GM19240 (cell line): ENCODE measurements around the gene SRGAP3.

Source experiments
- DNase-seq: peaks from one replicate; pipeline ENCODE4 v3.0.0; 2011; ENCODE audit warnings: low spot score; ENCODE audit not compliant: insufficient read length

SRGAP3 gene

DNA sequence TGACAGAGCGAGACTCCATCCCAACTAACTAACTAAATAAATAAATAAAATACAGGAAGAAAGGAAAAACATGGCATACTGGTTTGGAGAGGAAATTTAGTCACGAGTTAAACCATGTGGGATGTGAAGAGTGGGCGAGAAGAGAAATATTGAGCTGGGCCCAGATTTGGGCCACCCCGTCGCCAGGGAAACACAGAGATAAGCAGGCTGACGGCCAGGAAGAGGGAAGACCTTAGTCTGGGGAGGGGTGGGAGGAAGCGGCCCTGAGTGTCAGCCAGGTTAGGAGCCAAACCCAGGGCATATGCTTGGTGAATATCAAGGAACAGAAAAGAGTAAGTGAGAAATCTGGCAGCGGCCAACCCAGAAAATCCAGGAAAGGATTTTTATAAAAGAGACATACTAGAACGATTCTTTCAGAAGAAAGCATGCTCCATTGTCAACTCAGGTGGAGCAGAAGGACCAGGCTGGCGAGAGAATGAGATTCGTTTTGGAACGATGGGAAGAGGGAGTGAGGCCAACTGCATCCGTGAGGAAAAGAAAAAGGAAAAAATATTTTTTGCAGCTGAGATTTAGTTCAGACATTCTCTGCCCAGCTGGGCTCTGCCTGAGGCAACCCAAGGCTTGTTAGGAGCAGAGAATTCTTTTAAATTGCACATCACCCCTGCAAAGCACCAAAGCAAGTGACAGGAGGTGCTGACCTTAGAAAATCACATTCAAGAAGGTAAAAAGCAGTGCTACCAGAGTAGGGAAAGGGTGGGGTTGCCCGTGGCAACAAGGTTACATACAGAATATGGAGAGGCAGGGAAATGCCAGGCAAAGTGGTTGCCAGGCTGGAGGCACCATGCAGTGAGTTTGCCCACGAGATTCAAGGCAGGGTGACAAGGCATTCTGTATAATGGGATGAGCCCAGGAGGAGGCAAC lies 226.9 kb downstream of the SRGAP3 start:
- no peak for DNase-seq

DNA sequence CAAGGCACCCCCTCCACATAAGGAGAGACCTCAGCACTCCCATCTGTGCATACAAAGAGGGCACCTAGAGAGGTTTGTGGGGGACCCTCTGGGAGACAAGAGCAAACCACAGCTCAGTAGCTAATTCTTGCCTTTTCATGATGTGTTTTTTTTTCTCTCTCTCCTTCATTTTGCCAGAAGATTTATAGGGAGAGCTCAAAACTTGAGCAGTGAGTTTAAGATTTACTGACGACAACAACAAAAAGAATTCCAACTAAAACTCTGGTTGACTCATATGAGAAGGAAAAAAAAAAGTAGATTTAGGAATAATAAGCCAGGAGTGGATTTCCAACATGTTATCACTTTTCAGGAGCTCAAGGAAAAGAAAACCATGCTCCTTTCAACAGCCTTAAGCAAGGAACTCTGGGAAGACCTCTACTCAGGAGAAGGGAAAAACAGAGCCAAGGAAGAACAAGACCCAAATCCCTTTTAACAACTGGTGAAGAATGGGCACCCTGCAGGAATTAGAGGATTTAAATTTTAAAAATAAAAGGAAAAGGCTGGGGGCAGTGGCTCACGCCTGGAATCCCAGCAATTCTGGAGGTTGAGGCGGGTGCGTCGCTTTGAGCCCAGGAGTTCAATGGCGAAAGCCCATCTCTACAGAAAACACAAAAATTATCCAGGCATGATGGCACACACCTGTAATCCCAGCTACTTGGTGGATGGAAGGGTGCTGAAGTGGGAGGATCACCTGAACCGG lies 228.0 kb downstream of the SRGAP3 start:
- DNase-seq, result no peak

GRCh38 chr3:9020426-9020825 lies 229.0 kb downstream of the SRGAP3 start:
- DNase-seq, result no peak

DNA sequence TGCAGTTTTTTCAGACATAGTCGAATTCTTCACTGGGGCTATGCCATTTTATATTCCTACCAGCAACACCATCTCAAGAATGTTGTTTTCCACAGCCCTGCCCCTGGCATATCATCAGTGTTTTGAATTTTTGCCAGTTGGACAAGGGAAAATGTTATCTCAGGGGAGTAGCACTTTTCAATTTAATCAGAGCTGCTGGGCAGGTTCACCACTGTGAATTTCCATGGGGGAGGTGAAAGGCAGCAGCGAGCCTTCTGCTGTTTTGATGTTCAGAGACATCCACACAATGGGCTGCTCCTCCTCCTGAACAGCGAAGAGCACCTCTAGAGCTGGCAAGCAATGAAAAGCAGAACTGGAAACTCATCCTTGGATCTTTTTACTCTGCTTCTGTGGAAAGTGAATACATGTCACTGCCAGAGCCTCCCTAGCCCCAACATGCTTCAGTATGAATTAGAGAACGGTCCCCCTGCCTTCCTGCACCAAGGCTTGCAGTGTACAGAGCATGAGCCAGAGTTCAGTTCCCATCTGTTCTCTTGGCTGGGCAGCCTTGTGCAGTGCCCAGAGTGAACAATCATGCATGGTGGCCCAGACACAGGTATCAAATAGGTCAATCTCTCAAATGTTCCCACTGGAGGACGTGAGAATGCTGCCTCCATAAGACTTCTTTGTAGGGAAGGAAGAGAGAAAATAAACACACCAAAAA lies 230.0 kb downstream of the SRGAP3 start:
- no peak for DNase-seq

DNA sequence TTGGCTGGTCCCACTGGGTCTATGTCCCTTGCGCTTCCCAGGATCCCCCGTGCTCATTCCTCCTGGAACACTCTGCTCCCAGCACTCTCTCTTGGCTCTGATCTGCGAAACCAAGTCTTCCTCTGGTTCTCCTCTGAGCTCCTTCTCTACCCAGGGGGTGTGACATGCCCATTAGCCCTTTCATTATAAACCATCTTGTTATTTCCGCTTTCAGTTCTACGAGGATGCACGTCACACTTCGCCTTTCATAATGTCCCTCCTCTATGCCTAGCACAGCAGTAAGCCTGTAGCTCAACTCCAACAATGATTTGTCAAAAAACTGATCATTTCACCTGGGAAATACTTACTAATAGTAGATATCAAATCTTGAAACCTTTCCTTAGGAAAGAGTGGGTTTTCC lies 234.2 kb downstream of the SRGAP3 start:
- DNase-seq, result no peak

DNA sequence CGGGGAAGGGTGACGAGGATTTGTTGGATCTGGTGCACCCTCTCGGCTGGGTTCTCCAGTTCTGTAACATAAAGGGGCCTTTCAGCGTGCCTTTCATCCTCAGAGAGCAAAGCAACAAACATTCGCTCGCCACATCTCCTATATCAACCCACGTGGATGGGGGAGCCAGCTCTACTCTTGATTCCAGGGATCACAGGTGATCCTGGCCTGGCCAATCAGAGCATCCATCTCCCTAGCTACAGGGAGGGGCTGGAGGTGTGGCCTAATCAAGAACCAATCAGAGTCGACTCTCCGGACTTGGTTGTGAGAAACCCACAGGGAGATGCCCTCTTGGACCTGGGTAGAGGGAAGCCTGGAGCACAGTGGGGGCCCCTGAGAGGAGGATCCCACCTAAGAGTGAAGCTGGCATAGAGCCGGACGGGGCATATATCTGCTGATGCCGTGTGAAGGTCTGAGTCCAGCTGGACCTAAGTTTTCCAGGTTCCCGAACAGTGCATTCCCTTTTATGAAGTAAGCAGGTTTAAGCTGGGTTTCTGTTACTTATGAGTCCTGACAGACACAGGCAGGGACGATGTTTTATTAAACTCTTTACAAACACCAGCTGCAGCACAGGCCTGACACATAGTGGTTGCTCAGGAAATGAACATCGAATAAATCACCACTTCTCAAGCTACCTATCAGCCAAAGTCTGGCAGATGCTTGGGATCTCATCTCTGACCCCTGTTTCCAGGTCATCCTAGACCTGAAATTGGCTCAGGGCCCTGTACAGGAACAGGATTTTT lies 235.5 kb downstream of the SRGAP3 start:
- no peak for DNase-seq

DNA sequence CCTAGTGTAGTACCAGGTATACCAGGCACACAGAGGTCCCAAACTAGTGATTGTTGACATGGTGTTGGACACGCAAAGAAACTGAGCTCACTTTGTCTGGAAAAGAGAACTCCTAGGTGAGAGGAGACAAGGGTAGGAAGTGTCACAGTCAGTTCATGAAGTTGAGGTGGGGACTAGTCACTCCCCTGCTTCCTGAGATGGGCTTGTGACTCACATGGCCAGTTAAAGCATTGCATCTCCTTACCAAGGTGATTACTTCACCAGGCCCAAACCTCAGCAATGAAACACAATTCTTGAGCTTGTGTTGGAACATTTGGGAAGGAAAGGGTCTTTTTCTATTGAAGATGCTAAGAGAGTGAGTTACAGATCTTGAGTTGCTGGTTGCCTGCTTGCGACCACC lies 236.9 kb downstream of the SRGAP3 start:
- DNase-seq, result no peak

- DNase-seq, result no peak
Observed at GRCh38 chr3:9009976-9010545, 239.4 kb downstream of the SRGAP3 start.

DNA sequence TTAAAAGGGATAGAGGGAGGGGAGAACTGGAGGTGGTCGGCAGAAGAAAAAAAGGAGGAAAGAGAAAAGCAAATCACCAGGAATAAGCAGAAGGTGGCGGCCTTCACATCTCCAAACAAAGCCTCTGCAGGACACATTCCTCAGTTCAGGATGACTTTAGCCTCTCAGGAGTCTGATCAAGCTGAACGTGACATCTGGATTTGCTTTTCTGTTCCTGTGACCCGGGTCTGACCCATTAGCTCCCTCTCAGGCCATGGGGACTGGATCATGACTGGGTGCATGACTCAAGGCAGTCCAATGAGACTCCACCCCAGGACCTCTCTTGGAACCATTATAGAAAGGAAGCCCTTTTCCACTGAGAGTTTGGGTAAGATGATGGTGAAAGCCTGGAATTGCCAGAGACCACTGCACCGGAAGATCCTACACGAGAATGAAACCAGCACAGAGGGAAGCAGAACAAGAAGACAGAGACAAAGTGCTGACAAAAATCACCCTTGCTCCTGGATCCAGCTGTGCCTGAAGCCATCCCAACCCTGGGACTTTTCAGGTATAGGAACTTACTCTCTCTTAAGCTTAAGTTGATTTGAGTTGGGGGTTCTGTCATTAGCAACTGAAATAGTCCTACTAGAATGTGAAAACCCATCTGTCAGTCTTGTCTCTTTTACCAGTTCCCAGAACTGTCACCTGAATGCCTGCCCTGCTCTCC lies 240.7 kb downstream of the SRGAP3 start:
- no peak for DNase-seq

- no peak for DNase-seq
Observed at GRCh38 chr3:9007928-9008327, 241.5 kb downstream of the SRGAP3 start.

DNA sequence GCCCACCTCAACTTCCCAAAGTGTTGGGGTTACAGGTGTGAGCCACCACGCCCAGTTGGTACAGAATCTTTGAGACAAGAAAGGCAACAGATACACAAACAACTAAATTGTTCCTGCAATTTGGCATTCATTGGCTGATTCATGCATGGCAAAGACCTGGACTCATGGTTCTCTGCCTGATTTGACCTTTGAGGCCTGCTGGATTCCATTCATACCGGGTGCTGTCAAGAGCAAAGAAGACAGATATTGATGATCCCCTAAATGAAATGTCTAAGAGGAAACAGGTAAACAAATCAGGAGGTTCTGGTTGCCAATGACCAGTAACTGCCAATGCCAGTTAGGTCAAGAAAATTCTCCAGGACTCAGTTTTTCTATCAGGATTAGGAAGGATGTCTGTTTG lies 242.2 kb downstream of the SRGAP3 start:
- DNase-seq, result no peak

DNA sequence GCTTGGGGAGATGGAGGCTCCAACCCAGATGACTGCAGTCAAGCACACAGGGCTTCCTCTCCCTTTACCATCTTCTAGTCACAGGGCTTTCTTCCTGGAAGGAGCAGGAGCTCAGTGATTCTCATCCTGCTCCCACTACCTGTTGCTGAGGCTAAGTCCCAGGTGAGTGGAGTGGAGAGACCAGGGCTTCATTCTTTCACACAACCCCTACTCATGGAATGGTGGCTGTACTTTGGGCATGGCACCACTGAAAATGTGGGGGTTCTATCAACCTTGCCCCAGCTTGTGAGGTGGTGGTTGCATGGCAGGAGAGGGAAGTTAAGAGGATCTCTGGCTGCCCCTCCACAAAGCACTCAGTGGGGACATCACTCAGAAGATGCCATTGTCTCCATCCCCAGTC lies 249.4 kb downstream of the SRGAP3 start:
- DNase-seq, result no peak

- DNase-seq, result no peak
Observed at GRCh38 chr3:8997151-8997550, 252.3 kb downstream of the SRGAP3 start.

DNA sequence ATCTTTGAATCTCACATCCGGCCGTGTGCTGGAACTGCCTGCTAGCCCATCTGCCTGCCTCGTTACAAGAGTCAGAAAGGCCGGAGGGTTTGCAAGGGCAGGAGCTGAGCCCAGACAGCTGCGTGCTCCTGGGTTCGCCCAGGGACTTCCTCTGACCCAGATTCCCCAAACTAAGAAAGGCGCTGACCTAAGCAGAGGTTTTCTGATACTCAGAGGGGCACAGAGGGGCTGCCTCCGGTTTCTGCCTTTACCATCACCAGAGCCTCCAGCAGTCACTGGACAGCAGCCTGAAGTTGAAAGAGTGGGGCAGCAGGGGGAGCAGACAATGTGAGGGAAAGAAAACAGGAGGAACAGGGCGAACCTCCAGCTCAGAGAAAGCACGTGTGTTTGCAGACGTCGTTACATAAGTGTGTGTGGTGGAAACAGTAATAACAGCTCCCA lies 252.7 kb downstream of the SRGAP3 start:
- DNase-seq, result no peak

DNA sequence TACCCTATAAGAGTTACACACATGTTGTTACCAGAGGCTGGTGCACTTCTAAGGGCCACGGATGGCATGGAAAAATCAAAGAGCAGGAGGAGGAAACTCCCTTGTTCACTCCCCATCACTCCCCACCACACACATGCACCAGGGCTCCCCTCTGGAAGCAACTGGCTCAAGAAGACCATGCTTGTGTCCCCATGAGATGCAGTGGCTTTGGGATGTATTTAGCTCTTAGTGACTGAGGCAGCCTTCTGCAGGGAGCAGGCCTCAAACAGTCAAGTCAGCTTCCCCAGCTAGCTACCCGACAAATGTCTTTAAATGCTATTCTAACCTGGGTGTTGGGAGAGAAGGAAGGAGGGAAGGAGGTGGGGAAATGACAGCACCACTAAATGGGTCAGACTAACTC lies 253.2 kb downstream of the SRGAP3 start:
- no peak for DNase-seq

DNA sequence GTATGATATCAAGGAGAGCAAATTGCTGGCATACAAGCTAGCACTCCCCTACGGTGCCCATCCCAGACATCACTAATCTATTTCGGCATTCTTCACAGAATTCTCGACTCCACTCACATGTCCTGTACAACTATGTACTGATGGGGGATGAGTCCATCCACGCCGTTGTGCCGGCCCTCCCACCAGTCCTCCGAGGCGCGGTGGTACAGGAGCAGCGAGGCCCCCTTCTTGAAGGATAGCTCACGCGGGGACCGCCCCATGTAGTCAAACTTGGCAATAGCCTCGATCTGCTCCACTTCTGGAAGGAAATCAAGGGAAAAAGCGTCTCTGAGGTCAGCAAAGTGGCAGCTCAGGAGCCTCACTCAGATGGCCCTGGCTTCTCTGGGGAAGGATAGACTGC lies 255.2 kb downstream of the SRGAP3 start:
- DNase-seq, result no peak

DNA sequence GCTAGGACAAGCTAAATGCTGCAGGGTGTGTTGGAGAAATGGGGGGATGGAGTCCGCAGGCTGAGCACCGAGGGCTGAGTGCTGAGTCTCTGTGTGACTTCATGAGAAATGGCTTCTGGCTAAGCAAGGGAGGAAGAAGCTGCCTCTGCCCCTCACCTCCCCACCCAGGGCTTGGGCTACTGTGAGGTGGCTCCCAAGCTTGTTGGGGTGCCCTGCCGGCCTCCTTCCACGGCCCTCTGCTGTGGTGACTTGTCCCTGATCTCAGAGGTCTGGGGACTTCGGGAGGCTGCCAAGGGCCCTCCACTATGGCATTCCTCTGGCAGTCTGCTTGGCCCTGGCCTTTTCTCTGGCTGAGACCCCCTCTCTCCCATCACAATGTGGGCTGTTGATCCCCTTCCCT lies 256.1 kb downstream of the SRGAP3 start:
- no peak for DNase-seq

DNA sequence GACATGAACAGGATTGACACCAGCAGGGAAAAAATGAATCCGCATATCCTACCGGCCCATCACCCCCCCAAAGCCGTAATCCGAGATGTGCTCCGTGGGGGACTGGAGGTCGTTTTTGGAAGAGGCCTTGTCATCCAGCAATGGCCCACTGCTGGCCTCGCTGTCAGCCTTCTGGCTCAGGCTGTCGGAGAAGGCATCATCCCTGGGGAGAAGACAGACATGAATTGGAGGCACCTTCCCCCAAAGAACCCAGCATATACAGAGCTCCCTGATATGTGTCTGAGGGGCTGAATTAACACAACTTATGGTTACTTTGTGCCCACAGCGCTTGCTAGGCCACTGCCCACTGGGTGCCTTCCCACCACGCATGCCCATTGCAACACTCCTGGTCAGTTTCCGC lies 256.6 kb downstream of the SRGAP3 start:
- DNase-seq, result no peak

- DNase-seq, result no peak
Observed at GRCh38 chr3:8992199-8992598, 257.2 kb downstream of the SRGAP3 start.
